ENCODE results near the gene RASSF9. TPM values are rescaled to one million over a fixed set of nuclear protein-coding genes. Genes with fewer than 3 reads are reported as not detected.

Gene RASSF9
- polyA plus RNA-seq, 12 donors = 2.0 to 4.9 (median 3.2) TPM; not detected in 1

Other genes starting within 250 kb of the RASSF9 start
- gene NTS, start 37.9 kb upstream of the RASSF9 start, polyA plus RNA-seq (ENCODE audit: insufficient read length in 12 of 12) = 10 to 100 TPM in 3 of 12 donors, 1 to 10 TPM in 6, under 1 TPM in 2, not detected in 1; 0.74 to 67.2 (median 2.4) TPM